GM12864 (cell line): Measurements from ENCODE around the gene GTF2H2C.
"Not testable (repeated sequence)": the region's sequence is repeated elsewhere in the genome, so short reads cannot be mapped to it uniquely, and the experiment has no call there.

Experiments used
- DNase-seq: peaks from one replicate; pipeline ENCODE4 v3.0.0-alpha.2; 2011; ENCODE audit warnings: low read depth
- H3K4me3 ChIP-seq: 2 replicates; pipeline ENCODE4 v1.5.1; 2011; ENCODE audit warnings: mild to moderate bottlenecking, low read depth, low read length, control low read depth
- CTCF ChIP-seq: IDR thresholded peaks from 2 replicates; pipeline ENCODE4 v1.5.1; 2011; ENCODE audit warnings: low read depth, mild to moderate bottlenecking, moderate library complexity, low read length, control low read depth, inconsistent platforms; ENCODE audit errors: missing control alignments

The GTF2H2C gene

GRCh38 chr5:69531406-69531801, 28.6 kb upstream of the GTF2H2C start:
- no peak overlapping the region for H3K4me3 ChIP-seq
- TF ChIP-seq CTCF: no peak
- no peak for DNase-seq

- not testable (repeated sequence) for H3K4me3 ChIP-seq, DNase-seq
Measured at GRCh38 chr5:69537911-69538310, 22.1 kb upstream of the GTF2H2C start.

- H3K4me3 ChIP-seq, DNase-seq: not testable (repeated sequence)
Measured at GRCh38 chr5:69538735-69539134, 21.3 kb upstream of the GTF2H2C start.

- H3K4me3 ChIP-seq, DNase-seq: not testable (repeated sequence)
Measured at GRCh38 chr5:69541347-69541746, 18.6 kb upstream of the GTF2H2C start.

- DNase-seq, H3K4me3 ChIP-seq: not testable (repeated sequence)
Measured at GRCh38 chr5:69542838-69543618, 17.0 kb upstream of the GTF2H2C start.

- DNase-seq, H3K4me3 ChIP-seq: not testable (repeated sequence)
Measured at GRCh38 chr5:69544602-69545001, 15.4 kb upstream of the GTF2H2C start.

- DNase-seq: not testable (repeated sequence)
- H3K4me3 ChIP-seq: peak overlapping the region; percentile 53
Measured at GRCh38 chr5:69560587-69561431, 818 bp downstream of the GTF2H2C start.

- H3K4me3 ChIP-seq, DNase-seq: not testable (repeated sequence)
Measured at GRCh38 chr5:69566172-69566571, 6.2 kb downstream of the GTF2H2C start.

GRCh38 chr5:69568072-69568471, 8.1 kb downstream of the GTF2H2C start:
- H3K4me3 ChIP-seq, DNase-seq: not testable (repeated sequence)

- DNase-seq, H3K4me3 ChIP-seq: not testable (repeated sequence)
Measured at GRCh38 chr5:69583356-69583755, 23.4 kb downstream of the GTF2H2C start.

- DNase-seq, H3K4me3 ChIP-seq: not testable (repeated sequence)
Measured at GRCh38 chr5:69596114-69596840, 36.3 kb downstream of the GTF2H2C start.

GRCh38 chr5:69601947-69602346, 42.0 kb downstream of the GTF2H2C start:
- not testable (repeated sequence) for H3K4me3 ChIP-seq, DNase-seq

- DNase-seq: not testable (repeated sequence)
Measured at GRCh38 chr5:69606839-69607238, 46.8 kb downstream of the GTF2H2C start.

GRCh38 chr5:69607750-69608149, 47.8 kb downstream of the GTF2H2C start:
- H3K4me3 ChIP-seq, DNase-seq: not testable (repeated sequence)

More at GRCh38 chr5:69606839-69607238, 46.8 kb downstream of the GTF2H2C start:
- not testable (repeated sequence) for H3K4me3 ChIP-seq

- not testable (repeated sequence) for H3K4me3 ChIP-seq, DNase-seq
Measured at GRCh38 chr5:69608861-69609496, 49.0 kb downstream of the GTF2H2C start.

- not testable (repeated sequence) for H3K4me3 ChIP-seq, DNase-seq
Measured at GRCh38 chr5:69614843-69615242, 54.9 kb downstream of the GTF2H2C start.

- DNase-seq, H3K4me3 ChIP-seq: not testable (repeated sequence)
Measured at GRCh38 chr5:69631879-69632278, 71.9 kb downstream of the GTF2H2C start.
